Stimulated activated CD4-positive, alpha-beta T cell treated with anti-CD3 and anti-CD28 coated beads, Interleukin-15, amount 100 ng/mL, for 24 hours (primary cell): Measurements from ENCODE around the gene COQ10B.

Source experiments
- DNase-seq: peaks from one replicate; pipeline ENCODE4 v3.0.0-alpha.2; 2020

COQ10B gene

DNA sequence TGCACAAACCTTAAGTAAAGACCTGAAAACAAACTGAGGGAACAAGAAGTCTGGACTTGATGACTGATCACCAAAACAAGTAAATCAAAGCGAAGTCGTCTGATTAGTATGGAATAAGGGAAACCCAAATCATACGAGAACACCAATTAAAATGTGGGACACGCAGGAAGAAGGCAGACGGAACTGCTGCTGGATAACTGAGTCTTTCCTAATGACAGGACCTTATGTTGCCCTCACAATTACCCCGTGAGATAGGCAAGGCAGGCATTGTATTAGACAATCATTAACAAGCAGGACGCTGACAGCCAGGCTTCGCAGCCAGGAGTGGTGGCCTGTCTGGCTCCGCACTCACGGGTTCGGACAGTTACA, 614 bp upstream of the COQ10B start:
- DNase-seq = no peak

DNA sequence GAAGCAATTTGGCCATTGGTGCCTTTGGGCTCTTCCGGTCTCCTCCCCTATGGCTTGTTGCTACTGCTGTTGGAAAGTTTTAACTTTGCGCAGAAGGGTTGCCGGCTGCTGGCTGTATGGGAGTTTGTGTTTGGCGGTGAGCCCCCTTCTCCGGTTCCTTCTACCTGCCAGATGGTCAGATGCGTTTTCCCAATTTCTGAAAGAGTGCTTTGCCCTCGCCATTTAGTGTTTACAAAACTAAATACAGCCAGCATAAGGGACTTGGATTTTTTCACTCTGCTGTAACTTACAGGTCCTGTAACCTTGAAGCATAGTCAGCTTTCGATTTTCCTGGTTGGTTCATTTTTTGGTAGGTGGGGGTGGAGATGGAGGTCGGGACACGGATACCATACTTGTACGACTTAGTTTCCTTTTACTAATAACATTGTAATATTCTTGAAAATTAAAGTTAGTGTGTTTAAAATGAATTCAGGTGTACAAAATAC, 604 bp downstream of the COQ10B start:
- no peak for DNase-seq

DNA sequence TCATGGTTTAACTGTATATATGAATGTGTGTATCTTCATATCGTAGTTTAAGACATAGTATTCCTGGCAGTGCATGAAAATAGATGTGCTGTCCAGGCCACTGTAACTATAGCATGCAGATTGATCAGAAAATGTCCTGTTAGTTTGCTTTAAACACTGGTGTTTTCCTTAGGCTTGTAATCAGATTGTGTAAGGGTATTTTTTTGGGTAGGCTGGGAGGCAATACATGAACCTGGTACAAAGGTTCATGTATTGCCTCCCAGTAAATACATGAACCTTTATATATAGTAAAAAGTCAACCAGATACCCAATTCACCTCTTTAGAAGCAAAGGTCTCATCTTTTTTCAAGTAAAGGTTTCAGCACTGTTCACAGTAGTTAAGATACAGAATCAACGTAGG, 1.6 kb downstream of the COQ10B start:
- no peak for DNase-seq

DNA sequence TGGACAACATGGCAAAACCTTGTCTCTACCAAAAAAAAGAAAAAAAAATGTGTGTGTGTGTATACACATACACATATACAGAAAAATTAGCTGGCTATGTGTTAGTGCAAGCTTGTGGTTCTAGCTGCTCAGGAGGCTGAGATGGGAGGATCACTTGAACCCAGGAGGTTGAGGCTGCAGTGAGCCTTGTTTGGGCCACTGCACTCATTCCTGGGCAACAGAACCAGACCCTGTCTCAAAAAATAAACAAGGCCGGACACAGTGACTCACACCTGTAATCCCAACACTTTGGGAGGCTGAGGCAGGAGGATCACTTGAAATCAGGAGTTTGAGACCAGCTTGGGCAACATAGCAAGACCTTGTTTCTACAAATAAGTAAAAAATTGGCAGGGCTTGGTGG, 2.1 kb downstream of the COQ10B start:
- no peak for DNase-seq

DNA sequence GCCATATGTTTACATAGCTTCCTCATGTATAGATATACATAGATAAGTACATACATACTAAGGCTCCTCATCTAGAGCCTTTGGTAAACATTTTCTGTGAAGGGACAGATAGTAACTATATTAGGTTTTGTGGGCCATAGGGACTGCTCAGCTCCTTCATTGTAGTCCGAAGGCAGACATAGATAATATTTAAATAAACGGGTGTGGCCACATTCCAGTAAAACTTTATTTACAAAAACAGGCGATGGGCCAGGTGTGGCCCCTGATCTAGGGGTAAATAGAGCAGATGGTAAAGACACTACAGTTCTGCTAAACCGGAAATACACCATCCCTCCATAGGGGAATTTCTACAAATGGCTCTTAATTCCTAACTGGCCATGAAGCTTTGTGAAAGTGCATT, 7.3 kb downstream of the COQ10B start:
- no peak for DNase-seq

DNA sequence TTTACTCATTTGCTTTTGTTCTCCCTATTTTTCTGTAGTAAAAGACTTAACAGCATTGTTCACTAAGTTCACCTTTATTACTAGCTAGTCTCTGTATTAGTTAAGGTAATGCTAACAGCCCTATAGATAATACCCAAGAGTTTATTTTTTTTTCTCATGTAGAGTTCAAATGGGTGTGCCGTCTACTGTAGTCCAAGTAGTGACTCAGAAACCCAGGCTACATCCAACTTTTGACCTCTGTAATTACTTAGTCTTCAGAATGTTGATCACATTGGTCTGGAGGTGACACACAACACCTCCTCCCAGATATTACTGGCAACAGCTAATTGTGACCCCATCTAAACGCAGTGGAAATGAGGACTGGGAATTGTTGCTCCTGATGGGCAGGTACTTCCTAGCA, 7.7 kb downstream of the COQ10B start:
- no peak for DNase-seq

DNA sequence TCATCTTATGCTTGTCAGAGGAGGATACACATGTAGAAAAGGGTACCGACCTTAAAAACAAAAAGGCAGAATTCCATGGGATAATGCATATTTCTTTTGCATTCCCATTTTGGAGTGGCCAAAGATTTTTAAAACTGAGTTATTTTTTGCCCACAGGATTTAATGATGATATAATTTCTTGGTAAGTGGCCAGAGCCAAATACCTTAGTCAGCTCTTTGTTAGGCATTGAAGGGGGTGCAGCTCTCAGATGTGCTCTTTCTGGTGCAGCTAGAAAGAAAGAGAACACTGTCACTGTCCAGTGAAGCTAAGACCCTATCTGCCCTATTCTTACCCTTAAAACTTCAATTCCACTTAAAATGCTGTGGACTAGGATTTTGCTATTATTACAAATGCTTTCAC, 10.8 kb downstream of the COQ10B start:
- no peak for DNase-seq

DNA sequence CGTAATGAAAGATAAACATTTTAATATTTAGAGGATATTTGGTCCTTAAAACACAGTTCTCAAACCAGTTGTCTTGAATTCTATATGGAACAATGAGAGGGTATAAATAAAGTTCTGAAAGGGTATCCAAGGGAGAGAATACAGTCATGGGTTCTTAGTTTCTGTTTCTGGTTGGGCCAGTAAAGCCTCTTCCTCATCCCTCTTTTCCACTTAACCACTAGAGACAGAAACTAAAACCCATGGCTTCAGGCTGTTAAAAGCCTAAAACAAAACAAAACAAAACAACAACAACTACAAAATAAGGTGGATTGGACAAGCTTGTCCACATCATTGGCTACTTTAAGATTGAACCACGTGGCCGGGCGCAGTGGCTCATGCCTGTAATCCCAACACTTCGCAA, 18.8 kb downstream of the COQ10B start:
- DNase-seq = no peak

DNA sequence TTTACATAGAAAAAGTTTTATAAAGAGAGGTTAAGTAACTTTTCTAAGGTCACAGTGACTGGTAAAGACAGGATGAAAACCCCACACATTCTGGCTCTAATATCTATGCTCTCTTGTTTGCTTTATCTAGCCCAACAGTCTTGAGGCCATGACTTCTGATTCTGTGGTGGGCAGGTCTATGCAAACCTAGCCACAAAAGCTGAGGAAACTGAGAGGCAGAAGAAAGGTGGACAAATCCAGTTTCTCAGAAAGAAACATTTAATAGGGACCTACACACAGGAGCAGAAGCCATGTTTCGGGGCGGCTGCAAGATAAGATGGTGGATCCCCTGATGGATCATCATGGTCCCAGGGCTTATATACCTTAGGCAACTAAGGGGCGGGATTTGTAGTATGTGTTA, 24.4 kb downstream of the COQ10B start:
- DNase-seq = no peak

DNA sequence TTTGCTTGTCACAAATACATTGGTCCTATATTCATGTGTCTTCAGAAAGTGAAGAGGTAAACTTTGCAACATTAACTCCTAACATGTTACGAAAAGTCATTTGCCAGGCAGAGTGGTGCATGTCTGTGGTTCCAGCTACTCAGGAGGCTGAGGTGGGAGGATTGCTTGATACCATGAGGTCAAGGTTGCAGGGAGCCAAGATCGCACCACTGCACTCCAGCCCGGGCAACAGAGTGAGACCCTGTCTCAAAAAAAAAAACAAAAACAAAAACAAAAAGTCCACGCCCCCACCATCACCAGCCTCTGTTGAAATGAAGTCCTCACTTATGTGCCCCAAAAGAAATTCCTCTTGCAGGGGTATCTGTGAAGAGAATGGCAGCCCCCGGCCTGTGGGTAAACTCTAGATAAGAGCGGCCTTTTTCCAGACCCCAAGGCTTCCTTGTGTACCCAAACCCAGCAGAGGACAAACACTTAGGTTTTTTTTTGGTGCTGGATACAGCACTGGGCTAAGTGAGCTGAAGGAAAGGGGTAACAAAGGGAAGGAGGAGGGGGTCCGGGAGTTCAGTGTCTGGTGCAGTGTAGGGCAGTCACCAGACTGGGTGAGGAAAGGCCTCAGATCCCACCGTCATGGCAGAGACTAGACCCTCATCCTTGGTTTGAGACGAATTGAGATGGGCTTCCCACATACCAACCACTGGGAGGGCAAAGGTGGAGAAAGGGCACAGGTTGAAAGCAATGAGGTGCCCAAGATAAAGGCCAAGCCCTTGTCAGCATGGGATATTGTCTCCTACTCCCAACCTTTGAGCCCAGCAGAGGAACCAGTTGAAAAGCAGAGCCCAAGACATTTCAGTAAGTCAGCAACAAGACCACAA, 27.0 kb downstream of the COQ10B start:
- no peak for DNase-seq

DNA sequence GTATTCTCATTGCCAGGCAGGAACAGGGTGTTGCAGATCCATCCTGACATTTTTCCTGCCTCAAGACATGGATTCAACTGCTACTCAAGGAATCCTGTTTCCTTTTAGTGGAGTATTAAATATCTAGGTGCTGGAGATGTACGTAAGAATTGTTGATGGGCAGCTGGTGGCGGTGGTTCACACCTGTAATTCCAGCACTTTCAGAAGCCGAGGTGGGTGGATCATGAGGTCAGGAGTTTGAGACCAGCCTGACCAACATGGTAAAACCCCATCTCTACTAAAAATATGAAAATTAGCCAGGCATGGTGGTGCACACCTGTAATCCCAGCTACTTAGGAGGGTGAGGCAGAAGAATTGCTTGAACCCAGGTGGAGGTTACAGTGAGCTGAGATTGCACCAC, 30.9 kb downstream of the COQ10B start:
- peak; percentile 39 for DNase-seq

DNA sequence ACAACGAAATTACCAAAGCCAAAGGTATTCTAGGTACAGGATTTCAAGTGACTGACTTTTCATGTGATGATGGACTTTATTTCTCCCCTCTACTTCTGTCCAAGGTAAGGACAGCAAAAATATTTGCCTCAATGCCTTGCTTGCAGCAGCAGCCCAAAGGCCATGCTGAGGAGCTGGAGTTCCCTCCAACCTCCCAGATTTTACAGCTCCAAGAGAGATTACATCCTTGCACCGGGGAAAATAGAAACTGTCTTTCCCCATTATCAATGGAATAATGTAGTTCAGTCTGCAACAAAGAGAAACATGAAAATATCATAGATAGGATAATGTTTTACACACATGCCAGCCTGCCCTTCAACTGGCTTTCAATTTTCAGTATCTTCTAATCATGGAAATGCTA, 32.8 kb downstream of the COQ10B start:
- DNase-seq = no peak

DNA sequence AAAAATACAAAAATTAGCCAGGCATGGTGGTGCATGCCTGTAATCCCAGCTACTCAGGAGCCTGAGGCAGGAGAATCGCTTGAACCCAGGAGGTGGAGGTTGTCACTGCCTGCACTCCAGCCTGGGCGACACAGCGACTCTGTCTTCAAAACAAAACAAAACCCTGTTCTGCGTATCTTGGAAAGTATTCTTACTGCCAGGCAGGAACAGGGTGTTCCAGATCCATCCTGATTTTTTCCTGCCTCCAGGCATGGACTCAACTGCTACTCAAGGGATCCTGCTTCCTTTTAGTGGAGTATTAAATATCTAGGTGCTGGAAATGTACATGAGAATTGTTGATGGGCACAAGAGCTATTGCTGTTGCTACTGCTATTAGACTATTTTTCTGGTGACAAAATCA, 34.0 kb downstream of the COQ10B start:
- DNase-seq = no peak

DNA sequence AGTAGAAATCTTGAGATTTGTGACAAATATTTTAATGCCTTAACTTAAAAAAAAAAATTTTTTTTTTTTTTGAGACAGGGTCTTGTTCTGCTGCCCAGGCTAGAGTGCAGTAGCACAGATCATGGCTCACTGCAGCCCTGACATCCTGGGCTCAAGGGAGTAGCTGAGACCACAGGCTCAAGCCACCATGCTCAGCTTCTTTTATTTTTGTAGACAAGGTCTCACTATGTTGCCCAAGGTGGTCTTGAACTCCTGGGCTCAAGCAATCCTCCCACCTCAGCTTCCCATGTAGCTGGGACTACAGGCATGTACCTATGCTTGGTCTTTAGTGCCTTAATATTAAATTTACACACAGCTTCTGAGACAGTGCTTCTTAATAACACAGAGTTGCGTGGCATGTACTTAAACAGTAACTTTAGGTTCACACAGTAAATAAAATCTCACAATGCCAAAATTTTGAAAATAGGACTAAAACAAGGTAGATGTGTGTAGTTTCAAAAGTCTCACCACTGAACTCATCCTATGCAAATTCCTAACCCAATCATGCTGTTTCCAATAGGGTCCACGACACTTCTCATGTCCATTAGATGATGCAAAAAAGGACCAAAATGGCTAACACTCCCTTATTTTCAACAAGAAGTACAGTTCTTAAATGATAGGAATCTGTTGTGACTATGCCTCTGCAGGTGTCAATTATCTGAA, 42.2 kb downstream of the COQ10B start:
- no peak for DNase-seq

DNA sequence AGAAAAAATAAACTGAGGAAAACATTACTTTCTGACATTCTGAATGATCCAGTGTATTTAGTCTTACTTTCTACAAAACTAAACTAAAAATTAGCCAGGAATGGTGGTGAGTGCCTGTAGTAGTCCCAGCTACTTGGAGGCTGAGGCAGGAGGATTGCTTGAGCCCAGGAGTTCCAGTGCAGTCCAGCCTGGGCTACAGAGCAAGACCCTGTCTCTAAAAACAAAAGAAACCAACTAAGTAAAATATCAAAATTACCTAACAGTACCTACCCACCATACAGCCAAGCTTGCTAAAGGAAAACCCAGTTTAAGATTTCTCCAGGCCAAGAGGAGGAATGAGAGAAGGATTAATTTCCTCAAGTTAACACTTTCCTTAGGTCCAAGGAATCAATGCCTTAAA, 43.3 kb downstream of the COQ10B start:
- DNase-seq = no peak

DNA sequence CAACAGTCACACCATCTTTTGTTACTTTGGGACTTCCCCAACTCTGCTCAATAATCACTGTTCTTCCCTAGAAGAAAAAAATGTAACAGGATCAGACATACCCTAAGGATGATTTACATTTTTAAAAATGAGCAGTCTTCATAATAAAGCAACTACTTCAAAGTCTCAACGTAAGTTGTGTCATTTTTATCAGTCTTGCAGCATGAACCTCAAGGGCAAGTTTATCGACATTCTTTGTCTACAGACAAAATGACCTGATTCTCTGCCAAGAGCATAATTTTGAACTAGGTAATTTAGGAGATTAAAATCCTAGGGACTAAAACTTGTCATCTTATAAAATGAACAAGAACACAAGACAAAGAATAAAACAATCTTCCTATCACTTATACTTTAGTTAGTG, 44.0 kb downstream of the COQ10B start:
- no peak for DNase-seq

DNA sequence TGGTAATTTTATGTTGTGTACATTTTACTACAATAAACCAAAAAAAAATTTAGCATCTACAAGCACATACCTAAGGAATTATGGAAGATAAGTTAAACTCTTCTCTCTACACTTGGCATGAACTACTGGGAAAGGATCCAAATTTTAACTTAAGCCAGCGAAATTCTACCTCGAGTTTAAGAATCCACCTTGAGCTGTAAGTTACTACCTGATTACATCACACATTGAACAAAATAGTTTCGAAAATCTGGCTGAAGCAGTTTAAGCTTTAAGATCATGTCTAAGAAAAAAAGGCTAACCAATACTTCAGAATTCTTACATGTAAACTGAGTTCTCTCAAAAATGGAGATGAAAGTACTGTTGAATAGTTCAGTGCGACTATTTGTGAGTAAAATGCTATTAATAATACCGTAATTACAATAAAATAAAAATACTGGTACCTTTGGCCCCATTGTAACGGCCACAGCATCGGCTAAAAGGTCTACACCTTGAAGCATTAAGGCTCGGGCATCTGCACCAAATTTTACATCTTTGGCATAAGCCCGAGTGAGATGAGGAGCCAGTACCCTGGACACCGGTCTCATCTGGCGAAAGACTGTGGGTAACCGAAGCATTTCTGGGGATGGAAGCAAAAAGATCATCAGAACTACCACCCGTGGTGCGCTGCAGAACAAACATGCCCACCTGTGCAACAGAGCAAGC, 45.0 kb downstream of the COQ10B start:
- DNase-seq = no peak

DNA sequence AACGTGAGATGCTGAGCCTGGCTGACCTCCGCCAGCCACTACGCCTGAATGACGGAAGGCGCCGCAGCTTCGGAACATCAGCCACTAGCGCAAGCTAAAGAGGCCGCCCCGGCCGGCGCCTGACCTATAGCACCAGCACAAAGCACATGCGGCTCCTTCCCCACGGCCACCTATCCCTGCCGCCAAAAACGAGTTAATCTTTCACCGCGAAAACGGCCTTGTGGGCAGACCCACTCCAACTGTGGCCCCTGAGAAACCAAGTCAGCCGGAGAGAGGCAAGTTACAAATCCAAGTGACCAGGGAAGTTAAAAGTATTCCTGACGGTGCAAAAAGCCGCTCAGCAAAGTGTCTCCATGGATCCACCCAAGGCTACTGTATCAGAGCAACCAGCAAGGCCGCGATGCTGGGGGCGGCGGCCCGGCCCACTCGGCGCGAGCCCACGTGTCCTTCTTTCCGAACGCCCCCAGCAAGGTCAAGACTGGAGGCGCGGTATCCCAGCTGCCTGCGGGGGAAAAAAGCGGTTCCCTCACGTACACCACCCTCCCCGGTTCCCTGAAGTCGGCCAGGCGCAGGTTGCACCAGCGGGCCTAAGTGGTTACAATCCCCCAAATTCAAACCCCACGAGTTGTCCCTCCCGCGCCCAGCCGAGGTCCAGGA, 45.7 kb downstream of the COQ10B start:
- peak; percentile 73 for DNase-seq

DNA sequence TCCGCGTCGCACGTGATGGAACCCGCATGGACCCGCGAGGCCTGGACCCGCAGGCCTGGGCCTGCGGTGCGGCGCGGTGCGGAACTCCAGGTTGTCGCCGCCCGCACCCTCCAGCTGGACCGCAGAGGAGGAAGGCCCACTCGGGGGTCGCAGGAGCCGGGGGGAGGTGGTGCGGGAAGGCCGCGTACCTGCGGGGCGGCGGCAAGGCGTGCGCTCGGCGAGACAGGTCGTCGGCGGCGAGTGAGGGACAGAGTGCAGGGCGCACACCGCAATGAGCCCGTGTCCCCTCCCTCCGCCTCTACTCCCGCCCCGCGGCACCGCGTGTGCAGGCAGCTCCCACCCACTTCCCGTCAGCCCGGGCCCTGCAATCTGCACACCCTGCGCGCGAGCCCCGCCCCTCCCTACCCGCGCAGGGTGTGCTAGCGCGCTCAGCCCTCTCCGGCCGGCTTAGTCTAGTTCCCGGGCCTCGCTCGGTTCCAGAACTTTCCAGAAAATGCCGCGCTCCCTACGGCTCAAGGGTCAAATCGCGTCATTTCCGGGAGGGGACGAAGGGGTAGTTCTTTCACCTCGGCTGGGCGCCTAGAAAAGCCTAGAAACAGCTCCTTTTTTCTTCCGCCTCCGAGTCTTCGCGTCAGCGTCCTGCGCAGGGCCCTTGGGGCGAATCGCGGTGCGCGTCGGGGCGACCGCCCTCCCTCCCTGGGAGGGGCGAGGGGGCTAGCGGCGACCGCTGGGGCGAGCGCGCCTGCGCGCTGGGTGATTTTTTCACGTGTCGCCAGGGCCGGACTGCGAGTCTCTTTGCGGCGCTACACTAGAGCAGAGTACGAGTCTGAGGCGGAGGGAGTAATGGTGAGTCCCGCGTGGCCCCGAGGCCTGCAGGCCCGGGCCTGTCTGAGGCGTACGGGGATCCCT, 46.5 kb downstream of the COQ10B start, which contains the start of the genes HSPD1 and HSPE1:
Gene HSPD1, minus strand, starts transcription at position 247 of the 909 bp plus-strand sequence. CDS start 992 bp downstream, outside the sequence.
Gene HSPE1, plus strand, starts transcription at position 786 of the 909 bp plus-strand sequence. Its CDS starts 58 bp downstream, at position 844.
- peak; percentile 99 for DNase-seq

DNA sequence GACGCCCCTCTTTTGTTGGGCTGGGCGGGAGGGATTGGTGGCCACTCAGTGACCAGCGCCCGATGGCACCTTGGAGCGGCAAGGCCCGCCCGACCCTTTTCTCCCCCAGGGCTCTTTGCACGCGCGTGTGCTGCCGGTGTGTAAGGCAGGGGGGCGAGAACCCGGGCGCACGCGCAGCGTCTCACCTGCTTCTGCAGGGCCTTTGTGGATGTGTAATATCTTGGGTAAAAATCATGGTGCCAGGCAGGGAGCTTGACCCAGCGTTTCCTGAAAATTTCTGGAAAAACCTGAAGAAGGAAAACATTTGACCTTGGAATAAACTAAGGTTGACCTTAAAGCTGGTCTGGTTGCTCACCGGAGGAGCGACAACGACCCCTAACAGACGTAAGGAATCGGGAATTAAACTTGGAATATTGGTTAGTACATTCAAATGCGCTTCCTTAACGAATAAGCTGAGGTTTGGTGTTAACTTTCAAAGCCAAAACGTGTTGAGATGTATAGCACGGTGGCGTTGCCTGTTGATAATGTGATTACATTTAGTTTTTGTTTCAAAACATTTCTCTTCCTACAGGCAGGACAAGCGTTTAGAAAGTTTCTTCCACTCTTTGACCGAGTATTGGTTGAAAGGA, 47.3 kb downstream of the COQ10B start:
- no peak for DNase-seq

DNA sequence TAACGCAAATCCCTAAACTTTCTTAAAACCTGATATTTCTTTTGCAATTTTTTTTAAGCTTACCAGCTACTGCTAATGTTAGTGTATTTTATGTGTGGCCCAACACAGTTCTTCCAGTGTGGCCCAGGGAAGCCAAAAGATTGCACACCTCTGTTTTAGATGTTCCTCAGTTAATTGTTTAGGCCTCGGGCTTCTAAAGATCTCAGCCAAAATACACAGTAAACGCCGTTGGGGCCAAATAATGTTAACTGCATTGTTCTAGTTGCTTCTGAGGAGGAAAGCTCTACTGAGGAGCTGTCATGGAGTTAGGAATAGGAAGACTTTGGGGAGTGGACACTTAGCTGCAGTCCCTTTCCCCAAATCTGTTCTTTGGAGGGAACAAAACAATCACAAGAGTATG, 48.8 kb downstream of the COQ10B start:
- DNase-seq = no peak
